GM21526 (cell line): ENCODE results near the gene AIF1.

Experiments used
- ATAC-seq: cut with Tn5 transposase; IDR thresholded peaks from one replicate; pipeline ENCODE4 v1.9.1; 2021; ENCODE audit warnings: moderate library complexity; ENCODE audit not compliant: unreplicated experiment, low FRiP score

Gene AIF1

DNA sequence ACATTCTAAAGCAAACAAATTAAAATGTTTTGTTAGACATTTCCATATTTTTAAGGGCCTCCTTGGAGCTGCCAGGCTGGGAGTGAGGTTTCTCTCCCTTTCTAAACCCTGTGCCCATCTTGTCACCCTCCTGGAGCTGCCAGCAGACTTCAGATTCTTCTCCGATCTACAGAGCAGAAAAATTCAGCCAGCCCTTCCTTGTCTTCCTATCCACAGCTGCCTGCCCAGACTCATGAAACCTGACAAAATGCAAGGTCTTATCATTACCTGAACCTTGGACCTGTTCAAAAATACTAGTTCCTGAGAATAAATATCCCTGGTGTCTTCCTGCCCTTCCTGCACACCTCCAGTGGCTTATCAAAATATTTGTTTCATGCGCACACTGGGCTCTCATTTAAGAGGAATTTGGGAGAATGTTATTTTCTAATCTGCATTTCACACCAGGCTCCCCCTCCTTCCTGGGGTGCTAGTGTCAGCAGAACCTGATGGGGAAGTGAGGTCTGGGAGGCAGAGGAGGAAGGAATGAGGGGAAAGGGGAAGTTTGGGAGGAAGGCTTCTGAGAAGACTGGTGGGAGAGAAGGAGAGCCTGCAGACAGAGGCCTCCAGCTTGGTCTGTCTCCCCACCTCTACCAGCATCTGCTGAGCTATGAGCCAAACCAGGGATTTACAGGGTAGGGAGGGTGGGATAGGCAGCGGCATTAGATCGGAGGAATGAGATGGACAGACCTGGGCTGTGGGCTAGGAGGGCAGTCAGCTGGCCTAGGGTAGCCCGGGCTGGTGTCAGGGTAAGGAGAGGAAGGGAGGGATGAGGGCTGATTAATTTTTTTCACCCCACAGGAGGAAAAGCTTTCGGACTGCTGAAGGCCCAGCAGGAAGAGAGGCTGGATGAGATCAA is at the start of gene AIF1:
Gene AIF1 (plus strand): TSS at position 551 of the 895 bp plus-strand sequence. CDS start 96 bp downstream, at position 647.
- no peak for ATAC-seq

- ATAC-seq, result no peak
These were observed 47.3 kb upstream of the AIF1 start for GRCh38 chr6:31567531-31568370.

DNA sequence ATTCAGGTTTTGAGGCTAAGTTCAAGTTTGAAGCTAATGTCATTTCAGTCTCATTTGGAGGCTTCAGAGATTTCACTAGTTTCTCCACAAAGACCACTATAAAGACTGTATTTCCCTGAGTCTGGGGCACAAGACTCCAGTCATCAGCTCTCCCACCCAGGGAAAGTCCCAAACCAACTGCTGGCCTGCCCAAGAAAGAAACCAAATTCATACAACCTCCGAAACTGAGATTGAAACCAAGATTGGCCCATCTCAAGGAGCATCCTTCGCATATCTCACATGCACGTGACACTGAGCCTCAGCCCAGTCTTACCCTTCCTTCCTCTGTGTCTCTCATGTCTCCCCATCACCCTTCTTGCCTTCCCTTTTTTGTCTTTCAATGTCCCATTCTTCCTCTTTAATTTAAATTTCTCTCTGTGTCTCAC is 46.5 kb upstream of the AIF1 start:
- ATAC-seq, result peak; percentile 44

DNA sequence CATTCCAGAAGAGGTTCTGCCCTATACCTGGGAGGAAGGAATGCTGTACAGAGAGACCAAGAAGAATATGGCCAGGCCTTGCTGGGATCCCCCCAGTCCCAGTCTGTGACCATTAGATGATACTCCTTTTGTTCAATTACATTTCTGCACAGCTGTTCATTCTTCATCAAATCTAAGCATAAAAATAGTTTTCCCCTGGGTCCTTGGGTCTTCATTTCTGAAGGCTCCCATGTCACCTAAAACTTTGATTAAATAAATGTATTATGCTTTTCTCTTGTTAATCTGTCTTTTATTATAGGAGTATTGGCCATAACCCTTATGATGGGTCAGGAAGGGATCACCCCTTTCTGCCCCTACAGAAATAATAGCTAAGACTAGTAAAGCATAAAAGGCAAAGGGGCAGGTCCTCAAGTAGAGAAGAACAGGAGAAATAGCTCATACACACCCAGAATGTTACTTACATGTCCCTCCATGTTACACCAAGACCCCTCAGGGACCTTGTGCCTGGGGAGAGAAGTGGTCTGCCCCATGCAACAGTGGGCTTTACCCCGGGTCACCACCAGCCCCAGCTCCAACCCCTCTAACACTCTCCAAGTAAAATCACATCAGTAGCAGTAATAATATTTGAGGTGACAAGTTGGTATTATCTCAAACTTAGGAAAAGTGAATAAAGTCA is 45.0 kb upstream of the AIF1 start:
- no peak for ATAC-seq

GRCh38 chr6:31572041-31572911 is 42.8 kb upstream of the AIF1 start, which contains the start of gene LTA:
LTA (plus strand) TSS chr6:31572289; CDS start chr6:31572743, 454 bp downstream.
- peak; percentile 39 for ATAC-seq

GRCh38 chr6:31573239-31574105 is 41.6 kb upstream of the AIF1 start:
- no peak for ATAC-seq

GRCh38 chr6:31574106-31575061 is 40.6 kb upstream of the AIF1 start:
- ATAC-seq, result no peak

- no peak for ATAC-seq
These were observed 39.6 kb upstream of the AIF1 start, which contains the start of gene TNF for GRCh38 chr6:31575335-31575901. TNF (plus strand) TSS chr6:31575565; CDS start chr6:31575742, 177 bp downstream.

- ATAC-seq, result no peak
These were observed 38.9 kb upstream of the AIF1 start for GRCh38 chr6:31575952-31576685.

GRCh38 chr6:31576897-31577578 is 38.0 kb upstream of the AIF1 start:
- ATAC-seq, result no peak

DNA sequence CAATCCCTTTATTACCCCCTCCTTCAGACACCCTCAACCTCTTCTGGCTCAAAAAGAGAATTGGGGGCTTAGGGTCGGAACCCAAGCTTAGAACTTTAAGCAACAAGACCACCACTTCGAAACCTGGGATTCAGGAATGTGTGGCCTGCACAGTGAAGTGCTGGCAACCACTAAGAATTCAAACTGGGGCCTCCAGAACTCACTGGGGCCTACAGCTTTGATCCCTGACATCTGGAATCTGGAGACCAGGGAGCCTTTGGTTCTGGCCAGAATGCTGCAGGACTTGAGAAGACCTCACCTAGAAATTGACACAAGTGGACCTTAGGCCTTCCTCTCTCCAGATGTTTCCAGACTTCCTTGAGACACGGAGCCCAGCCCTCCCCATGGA is 37.5 kb upstream of the AIF1 start:
- no peak for ATAC-seq

DNA sequence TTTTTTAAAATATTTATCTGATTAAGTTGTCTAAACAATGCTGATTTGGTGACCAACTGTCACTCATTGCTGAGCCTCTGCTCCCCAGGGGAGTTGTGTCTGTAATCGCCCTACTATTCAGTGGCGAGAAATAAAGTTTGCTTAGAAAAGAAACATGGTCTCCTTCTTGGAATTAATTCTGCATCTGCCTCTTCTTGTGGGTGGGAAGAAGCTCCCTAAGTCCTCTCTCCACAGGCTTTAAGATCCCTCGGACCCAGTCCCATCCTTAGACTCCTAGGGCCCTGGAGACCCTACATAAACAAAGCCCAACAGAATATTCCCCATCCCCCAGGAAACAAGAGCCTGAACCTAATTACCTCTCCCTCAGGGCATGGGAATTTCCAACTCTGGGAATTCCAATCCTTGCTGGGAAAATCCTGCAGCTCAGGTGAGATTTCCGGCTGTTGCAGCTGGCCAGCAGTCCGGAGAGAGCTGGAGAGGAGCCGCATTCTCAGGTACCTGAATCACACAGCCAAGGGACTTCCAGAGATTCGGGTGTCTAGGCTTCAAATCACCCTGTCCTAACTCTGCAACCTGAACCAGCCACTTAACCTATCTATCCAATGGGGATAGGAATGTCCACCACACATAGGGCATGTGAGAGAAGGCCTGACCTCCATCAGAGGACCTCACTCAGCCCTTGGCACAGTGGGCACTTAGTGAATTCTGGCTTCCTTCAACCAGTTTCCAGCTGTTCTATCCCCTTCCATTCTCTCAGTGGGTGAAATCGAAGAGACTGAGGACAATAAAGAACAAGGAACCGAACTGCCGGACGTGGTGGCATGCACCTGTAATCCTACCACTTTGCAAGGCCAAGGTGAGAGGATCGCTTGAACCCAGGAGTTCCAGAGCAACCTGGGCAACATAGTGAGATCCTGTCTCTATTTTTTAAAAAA is 36.6 kb upstream of the AIF1 start:
- ATAC-seq, result no peak

DNA sequence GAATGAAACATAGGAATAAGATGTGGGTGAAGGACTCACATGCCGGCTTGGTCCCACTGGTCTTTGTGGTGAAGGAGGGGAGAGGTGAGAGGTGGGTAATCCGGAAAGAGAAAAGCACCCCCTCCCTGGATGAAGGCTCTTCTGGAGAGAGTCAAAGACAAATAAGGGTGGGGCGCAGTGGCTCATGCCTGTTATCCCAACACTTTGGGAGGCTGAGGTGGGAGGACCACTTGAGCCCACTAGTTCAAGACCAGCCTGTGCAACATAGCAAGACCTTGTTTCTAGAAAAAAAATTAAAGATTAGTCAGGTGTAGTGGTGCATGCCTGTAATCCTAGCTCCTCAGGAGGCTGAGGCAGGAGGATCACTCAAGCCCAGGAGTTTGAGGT is 35.9 kb upstream of the AIF1 start:
- no peak for ATAC-seq

- no peak for ATAC-seq
These were observed 35.2 kb upstream of the AIF1 start for GRCh38 chr6:31579546-31580437.
